Mesenchymal stem cell (in vitro differentiated cells and primary cell): Measurements from ENCODE around the gene ARIH1.
"Not testable (repeated sequence)": the region's sequence is repeated elsewhere in the genome, so short reads cannot be mapped to it uniquely, and the experiment has no call there.

Experiments
- DNase-seq: peaks from one replicate; pipeline ENCODE4 v3.0.0-alpha.2; 2013
- H2AFZ ChIP-seq: one replicate; pipeline ENCODE4 v1.6.1; 2013; ENCODE audit warnings: low read depth, mild to moderate bottlenecking, control low read depth, inconsistent platforms, low read length, moderate library complexity
- H2AK5ac ChIP-seq: 2 replicates; pipeline ENCODE4 v1.6.1; 2013; ENCODE audit warnings: low read length, moderate library complexity, mild to moderate bottlenecking, inconsistent platforms; ENCODE audit not compliant: severe bottlenecking
- H2BK120ac ChIP-seq: one replicate; pipeline ENCODE4 v1.6.1; 2013; ENCODE audit warnings: low read depth, mild to moderate bottlenecking, inconsistent platforms, low read length, moderate library complexity
- H2BK12ac ChIP-seq, 2 experiments: one replicate each; pipeline ENCODE4 v1.6.1; 2013; ENCODE audit warnings: inconsistent platforms in 2 of 2, low read length in 2 of 2, mild to moderate bottlenecking in 2 of 2, moderate library complexity in 2 of 2, control low read depth in 1 of 2
- H2BK15ac ChIP-seq: one replicate; pipeline ENCODE4 v1.6.1; 2013; ENCODE audit warnings: mild to moderate bottlenecking, low read depth, inconsistent platforms; ENCODE audit not compliant: poor library complexity, severe bottlenecking
- H2BK5ac ChIP-seq: 2 replicates; pipeline ENCODE4 v1.6.1; 2013; ENCODE audit warnings: low read depth, mild to moderate bottlenecking, low read length, control low read depth, inconsistent platforms; ENCODE audit not compliant: poor library complexity, severe bottlenecking
- H3K14ac ChIP-seq, 2 experiments: one replicate each; pipeline ENCODE4 v1.6.1; 2013; ENCODE audit warnings: inconsistent platforms in 2 of 2, low read length in 2 of 2, control low read depth in 1 of 2, mild to moderate bottlenecking in 1 of 2, moderate library complexity in 1 of 2
- H3K18ac ChIP-seq, 2 experiments: one replicate each; pipeline ENCODE4 v1.6.1; 2013; ENCODE audit warnings: inconsistent platforms in 2 of 2, low read length in 2 of 2, control low read depth in 1 of 2, low read depth in 1 of 2, mild to moderate bottlenecking in 1 of 2
- H3K23ac ChIP-seq, 2 experiments: one replicate each; pipeline ENCODE4 v1.6.1; 2013; ENCODE audit warnings: inconsistent platforms in 2 of 2, low read length in 2 of 2, mild to moderate bottlenecking in 2 of 2, moderate library complexity in 2 of 2, control low read depth in 1 of 2
- H3K27ac ChIP-seq: 2 replicates; pipeline ENCODE4 v1.5.1; 2013; ENCODE audit warnings: mild to moderate bottlenecking, moderate library complexity, low read length, control low read depth, inconsistent platforms; ENCODE audit not compliant: poor library complexity, severe bottlenecking
- H3K27me3 ChIP-seq, 2 experiments: 2 replicates each; pipeline versions ENCODE4 v1.6.1 to v1.7.0; 2013; ENCODE audit warnings: low read length in 2 of 2, mild to moderate bottlenecking in 2 of 2, moderate library complexity in 2 of 2, control low read depth in 1 of 2, inconsistent platforms in 1 of 2; ENCODE audit not compliant: control insufficient read depth in 1 of 2, insufficient read depth in 1 of 2
- H3K36me3 ChIP-seq, 2 experiments: 2 replicates each; pipeline versions ENCODE4 v1.6.1 to v1.7.0; 2013; ENCODE audit warnings: low read length in 2 of 2, control low read depth in 1 of 2, inconsistent platforms in 1 of 2, low read depth in 1 of 2, mild to moderate bottlenecking in 1 of 2; ENCODE audit not compliant: insufficient read depth in 2 of 2, control insufficient read depth in 1 of 2
- H3K4ac ChIP-seq, 2 experiments: one replicate each; pipeline ENCODE4 v1.6.1; 2013; ENCODE audit warnings: inconsistent platforms in 2 of 2, low read length in 2 of 2, mild to moderate bottlenecking in 2 of 2, moderate library complexity in 2 of 2, control low read depth in 1 of 2, low read depth in 1 of 2
- H3K4me1 ChIP-seq: 2 replicates; pipeline ENCODE4 v1.6.1; 2013; ENCODE audit warnings: low read depth, low read length, control low read depth; ENCODE audit not compliant: control insufficient read depth, insufficient read depth
- H3K4me2 ChIP-seq: 2 replicates; pipeline ENCODE4 v1.6.1; 2013; ENCODE audit warnings: low read length, mild to moderate bottlenecking, inconsistent platforms; ENCODE audit not compliant: poor library complexity, severe bottlenecking
- H3K4me3 ChIP-seq, 2 experiments: 2 replicates each; pipeline versions ENCODE4 v1.5.1 to v1.7.0; 2013; ENCODE audit warnings: low read length in 2 of 2, mild to moderate bottlenecking in 2 of 2, control low read depth in 1 of 2, low read depth in 1 of 2; ENCODE audit not compliant: insufficient read depth in 1 of 2
- H3K79me1 ChIP-seq: replicated peaks from 2 replicates; pipeline ENCODE4 v1.6.1; 2013; ENCODE audit warnings: mild to moderate bottlenecking, control low read depth, low read length, inconsistent platforms; ENCODE audit not compliant: poor library complexity, severe bottlenecking
- H3K9ac ChIP-seq: 2 replicates; pipeline ENCODE4 v1.7.0; 2013; ENCODE audit warnings: mild to moderate bottlenecking, low read length, moderate library complexity
- H3K9me3 ChIP-seq: 2 replicates; pipeline ENCODE4 v1.7.0; 2013; ENCODE audit warnings: mild to moderate bottlenecking, low read length; ENCODE audit not compliant: control insufficient read depth
- H4K8ac ChIP-seq: one replicate; pipeline ENCODE4 v1.6.1; 2013; ENCODE audit warnings: inconsistent platforms, mild to moderate bottlenecking, low read length, moderate library complexity
- H4K91ac ChIP-seq: one replicate; pipeline ENCODE4 v1.6.1; 2013; ENCODE audit warnings: mild to moderate bottlenecking, low read length, inconsistent platforms
- WGBS: methylation state at CpG from one replicate; pipeline ENCODE4 v1.1.7; 2013; ENCODE audit warnings: mixed read lengths; 5-methylcytosine and 5-hydroxymethylcytosine counted together

Gene ARIH1

DNA sequence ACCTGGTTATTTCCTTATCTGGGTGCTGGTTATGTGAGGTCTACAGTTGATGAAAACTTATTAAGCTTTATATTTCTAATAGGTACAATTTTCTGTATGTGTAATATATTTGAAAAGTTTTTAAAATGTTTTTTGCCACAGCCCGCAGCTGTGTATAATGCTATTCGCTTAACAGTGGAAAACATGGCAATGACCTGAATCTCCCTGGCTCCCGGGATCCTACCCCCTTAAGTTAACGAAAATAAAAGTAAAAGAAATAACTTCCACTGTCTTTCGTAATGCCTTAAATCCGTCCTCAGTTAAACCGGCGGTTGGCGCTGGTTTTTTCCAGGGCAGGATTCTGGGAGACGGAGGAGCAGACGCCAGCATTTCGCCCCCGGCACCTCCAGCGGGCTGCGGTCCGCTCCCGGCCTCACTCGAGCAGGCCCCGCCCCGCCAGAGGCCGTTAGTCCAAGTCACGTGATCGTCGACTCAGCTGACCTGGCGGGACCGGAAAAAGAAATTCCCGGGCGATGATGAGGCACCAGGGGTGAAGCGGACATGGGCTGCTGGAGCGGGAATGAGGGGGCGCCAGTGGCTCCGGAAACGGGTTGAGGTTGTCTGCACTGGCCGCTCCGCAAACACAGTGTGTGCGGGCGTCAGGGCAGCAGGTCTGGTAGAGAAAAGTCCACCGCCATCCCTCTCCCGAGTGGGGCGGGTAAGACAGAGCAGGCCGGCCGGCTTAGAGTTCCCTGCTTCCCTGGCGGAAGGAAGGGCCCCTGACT is 162.6 kb downstream of the ARIH1 start:
- H2AFZ ChIP-seq, H3K4me1 ChIP-seq, H3K4ac ChIP-seq, H3K36me3 ChIP-seq, H3K23ac ChIP-seq, H3K79me1 ChIP-seq, H3K9me3 ChIP-seq, H2BK15ac ChIP-seq, H3K27me3 ChIP-seq, H2AK5ac ChIP-seq, H3K27ac ChIP-seq, H4K91ac ChIP-seq, H2BK120ac ChIP-seq, H4K8ac ChIP-seq, H3K14ac ChIP-seq, H2BK5ac ChIP-seq, H3K18ac ChIP-seq, H2BK12ac ChIP-seq: not testable (repeated sequence)
- H3K4me3 ChIP-seq, result peak overlapping the region in 1 of 2 experiments; percentile 44
- peak overlapping the region; percentile 70 for H3K9ac ChIP-seq
- peak; percentile 85 for DNase-seq
- no CpG with 5 or more reads among the region's 43 CpGs for WGBS
- peak overlapping the region; percentile 53 for H3K4me2 ChIP-seq

DNA sequence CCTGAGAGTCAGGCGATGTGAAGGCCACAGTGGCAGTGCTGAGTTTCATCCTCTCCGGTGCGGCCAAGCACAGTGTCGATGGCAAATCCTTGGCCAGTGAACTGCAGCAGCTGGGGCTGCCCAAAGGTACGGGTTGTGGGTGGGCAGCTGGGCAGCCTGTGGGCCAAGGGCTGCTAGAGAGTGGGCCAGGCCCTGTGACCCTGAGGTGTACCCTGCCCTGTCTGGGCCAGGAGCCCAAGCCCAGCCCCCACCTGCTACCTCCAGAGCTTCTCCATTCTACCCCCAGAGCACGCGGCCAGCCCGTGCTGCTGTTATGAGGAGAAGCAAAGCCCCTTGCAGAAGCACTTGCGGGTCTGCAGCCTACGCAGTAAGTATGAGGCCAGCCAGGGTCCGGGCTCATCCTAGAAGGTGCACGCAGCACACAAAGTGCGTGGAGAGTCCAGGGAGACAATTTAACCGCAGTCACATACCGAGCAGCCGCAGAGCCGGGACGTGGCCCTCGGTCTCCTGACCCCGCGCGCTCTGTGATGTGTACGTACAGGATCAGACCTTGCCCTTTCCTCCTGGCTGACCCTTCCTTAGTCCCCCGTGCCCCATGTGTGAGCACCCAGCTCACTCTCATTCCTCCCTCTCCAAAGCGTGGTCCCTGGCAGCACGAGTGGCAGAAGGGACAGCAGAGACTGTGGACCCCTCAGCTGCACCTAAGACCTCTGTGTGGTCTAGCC is 165.8 kb downstream of the ARIH1 start:
- not testable (repeated sequence) for H3K9me3 ChIP-seq, H3K14ac ChIP-seq, H3K27me3 ChIP-seq, H2BK15ac ChIP-seq, H3K18ac ChIP-seq, DNase-seq, H3K27ac ChIP-seq, H3K4me3 ChIP-seq, H3K4me1 ChIP-seq, H3K79me1 ChIP-seq, H2BK5ac ChIP-seq, H2BK120ac ChIP-seq, H2BK12ac ChIP-seq, H3K36me3 ChIP-seq, H3K4me2 ChIP-seq, H3K23ac ChIP-seq, H3K4ac ChIP-seq, H4K91ac ChIP-seq, H3K9ac ChIP-seq, H2AK5ac ChIP-seq, H4K8ac ChIP-seq, H2AFZ ChIP-seq
- WGBS, result no CpG with 5 or more reads among the region's 26 CpGs

DNA sequence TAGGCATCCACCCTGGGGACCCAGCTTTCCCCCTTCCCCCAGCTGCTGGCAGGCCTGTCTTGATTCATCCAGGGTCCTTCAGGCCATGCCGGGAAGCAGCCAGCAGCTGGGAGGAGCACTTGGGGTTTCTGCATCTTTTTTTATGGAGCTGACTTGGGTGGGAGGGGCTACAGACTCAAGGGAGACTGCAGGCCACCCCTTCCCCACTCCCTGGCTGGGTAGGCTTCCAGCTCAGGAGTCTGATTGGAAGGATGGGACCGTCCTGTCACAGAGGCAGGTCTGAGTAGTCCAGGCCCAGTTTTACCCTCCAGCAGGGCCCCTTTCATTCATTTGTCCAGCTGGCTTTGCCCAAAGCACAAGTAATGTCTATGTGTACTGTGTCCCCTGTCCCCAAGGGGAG is 168.1 kb downstream of the ARIH1 start:
- not testable (repeated sequence) for H3K14ac ChIP-seq, H3K4me2 ChIP-seq, H4K8ac ChIP-seq, H2AK5ac ChIP-seq, H3K27ac ChIP-seq, H3K79me1 ChIP-seq, DNase-seq, H2BK120ac ChIP-seq, H3K9ac ChIP-seq, H3K4me3 ChIP-seq, H3K9me3 ChIP-seq, H3K23ac ChIP-seq, H3K18ac ChIP-seq, H2AFZ ChIP-seq, H3K27me3 ChIP-seq, H3K4me1 ChIP-seq, H3K36me3 ChIP-seq, H3K4ac ChIP-seq, H2BK5ac ChIP-seq, H2BK15ac ChIP-seq, H2BK12ac ChIP-seq, H4K91ac ChIP-seq
- no CpG with 5 or more reads among the region's 2 CpGs for WGBS

DNA sequence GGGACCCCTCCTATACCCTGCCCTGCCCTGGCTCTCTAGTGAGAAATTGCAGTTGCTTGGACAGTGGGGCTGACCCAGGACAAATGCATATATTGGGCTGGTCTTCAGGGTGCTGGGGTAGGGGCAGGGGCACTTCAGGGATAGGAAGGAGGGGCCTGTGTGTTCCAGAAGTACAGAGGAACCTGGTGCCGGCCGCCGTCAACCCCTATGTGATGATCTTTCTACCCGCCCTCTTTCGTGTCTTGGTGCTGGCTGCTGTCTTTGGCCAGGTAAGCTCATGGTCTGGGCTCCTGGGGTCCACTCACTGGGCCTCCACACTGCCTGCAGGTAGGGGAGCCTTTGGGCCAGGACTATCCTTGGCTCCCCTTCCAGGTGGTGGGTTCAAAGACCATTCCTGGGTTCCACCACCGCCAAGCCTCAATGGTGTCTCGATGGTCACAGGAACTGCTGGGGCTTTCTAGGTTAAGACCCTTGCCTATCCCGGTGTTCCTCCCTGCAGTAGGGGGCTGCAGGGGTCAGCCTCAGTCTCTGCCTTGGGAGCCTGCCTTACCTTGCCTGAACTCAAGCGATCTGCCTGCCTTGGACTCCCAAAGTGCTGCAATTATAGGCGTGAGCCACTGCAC is 174.6 kb downstream of the ARIH1 start:
- H3K27ac ChIP-seq, H3K4me2 ChIP-seq, H2BK5ac ChIP-seq, H2BK120ac ChIP-seq, H2AFZ ChIP-seq, H3K79me1 ChIP-seq, H3K14ac ChIP-seq, H2AK5ac ChIP-seq, H3K23ac ChIP-seq, H3K9me3 ChIP-seq, H3K4me1 ChIP-seq, DNase-seq, H4K91ac ChIP-seq, H3K4me3 ChIP-seq, H2BK15ac ChIP-seq, H3K36me3 ChIP-seq, H4K8ac ChIP-seq, H3K4ac ChIP-seq, H3K27me3 ChIP-seq, H3K18ac ChIP-seq, H2BK12ac ChIP-seq, H3K9ac ChIP-seq: not testable (repeated sequence)
- WGBS, result 100% methylated on average over 2 of the region's 10 CpGs
